ENCODE measurements around the gene WDR13. TPM values are rescaled to one million over a fixed set of nuclear protein-coding genes. Genes with fewer than 3 reads are reported as not detected.

WDR13 gene
- total RNA-seq, 1 donor from 2014 or later = 92.3 TPM

DNA sequence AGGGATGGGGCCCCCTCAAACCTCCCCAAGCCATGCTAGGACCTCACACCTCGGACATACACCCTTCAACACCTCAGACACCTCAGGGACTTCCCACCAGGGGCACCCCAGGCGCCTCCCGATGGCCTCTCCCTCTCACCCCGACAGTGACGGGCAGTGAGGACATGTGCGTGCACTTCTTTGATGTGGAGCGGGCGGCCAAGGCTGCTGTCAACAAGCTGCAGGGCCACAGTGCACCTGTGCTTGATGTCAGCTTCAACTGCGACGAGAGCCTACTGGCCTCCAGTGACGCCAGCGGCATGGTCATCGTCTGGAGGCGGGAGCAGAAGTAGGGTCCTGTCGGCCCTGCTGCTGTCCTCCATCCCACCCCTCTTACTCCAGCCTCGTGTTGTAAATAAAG lies 7.4 kb downstream of the WDR13 start:
- TF ChIP-seq, protein P1, sequence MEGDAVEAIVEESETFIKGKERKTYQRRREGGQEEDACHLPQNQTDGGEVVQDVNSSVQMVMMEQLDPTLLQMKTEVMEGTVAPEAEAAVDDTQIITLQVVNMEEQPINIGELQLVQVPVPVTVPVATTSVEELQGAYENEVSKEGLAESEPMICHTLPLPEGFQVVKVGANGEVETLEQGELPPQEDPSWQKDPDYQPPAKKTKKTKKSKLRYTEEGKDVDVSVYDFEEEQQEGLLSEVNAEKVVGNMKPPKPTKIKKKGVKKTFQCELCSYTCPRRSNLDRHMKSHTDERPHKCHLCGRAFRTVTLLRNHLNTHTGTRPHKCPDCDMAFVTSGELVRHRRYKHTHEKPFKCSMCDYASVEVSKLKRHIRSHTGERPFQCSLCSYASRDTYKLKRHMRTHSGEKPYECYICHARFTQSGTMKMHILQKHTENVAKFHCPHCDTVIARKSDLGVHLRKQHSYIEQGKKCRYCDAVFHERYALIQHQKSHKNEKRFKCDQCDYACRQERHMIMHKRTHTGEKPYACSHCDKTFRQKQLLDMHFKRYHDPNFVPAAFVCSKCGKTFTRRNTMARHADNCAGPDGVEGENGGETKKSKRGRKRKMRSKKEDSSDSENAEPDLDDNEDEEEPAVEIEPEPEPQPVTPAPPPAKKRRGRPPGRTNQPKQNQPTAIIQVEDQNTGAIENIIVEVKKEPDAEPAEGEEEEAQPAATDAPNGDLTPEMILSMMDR (IDR thresholded peaks at IDR 0.05) = no peak
- H3K4me3 Mint-ChIP-seq (ENCODE audit: unreplicated experiment) = no peak overlapping the region
- peaks cover 10% of the 10 kb centered on the region for H3K9me3 Mint-ChIP-seq (ENCODE audit: low read depth)
- H3K36me3 Mint-ChIP-seq (ENCODE audit: low read depth) = peaks cover 5% of the 10 kb centered on the region
- no peaks in the 10 kb centered on the region for H3K27me3 Mint-ChIP-seq (ENCODE audit: low read depth)
- H3K27ac Mint-ChIP-seq (ENCODE audit: unreplicated experiment) = no peak overlapping the region
- H3K4me1 Mint-ChIP-seq (ENCODE audit: low read depth) = no peaks in the 10 kb centered on the region
- DNase-seq (ENCODE audit: low spot score) = no peak

DNA sequence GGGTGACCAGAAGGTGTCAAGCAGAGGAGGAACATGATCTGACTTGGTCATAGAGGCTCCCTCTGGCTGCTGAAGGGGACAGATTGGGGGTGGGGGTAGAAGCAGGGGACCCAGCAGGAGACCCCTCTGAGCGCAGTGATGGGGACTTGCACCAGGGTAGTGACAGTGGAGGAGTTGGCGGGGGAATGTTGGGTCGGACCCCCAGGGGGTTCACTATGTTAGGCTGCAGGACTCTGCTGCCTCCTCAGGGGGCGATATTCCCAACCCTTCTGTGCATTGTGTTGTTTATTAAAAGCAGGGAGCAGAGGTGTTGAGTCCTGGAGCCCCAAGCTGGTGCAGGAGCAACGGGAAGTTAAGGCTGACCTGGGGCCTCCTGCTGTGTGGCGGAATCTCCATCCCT lies 8.8 kb downstream of the WDR13 start:
- no peak overlapping the region for H3K4me3 Mint-ChIP-seq (ENCODE audit: unreplicated experiment)
- TF ChIP-seq, protein P1 (IDR thresholded peaks at IDR 0.05) = peak; percentile 38
- no peak for DNase-seq (ENCODE audit: low spot score)
- no peak overlapping the region for H3K27ac Mint-ChIP-seq (ENCODE audit: unreplicated experiment)
- peaks cover 5% of the 10 kb centered on the region for H3K36me3 Mint-ChIP-seq (ENCODE audit: low read depth)
- H3K4me1 Mint-ChIP-seq (ENCODE audit: low read depth) = no peaks in the 10 kb centered on the region
- peaks cover 10% of the 10 kb centered on the region for H3K9me3 Mint-ChIP-seq (ENCODE audit: low read depth)
- no peaks in the 10 kb centered on the region for H3K27me3 Mint-ChIP-seq (ENCODE audit: low read depth)

DNA sequence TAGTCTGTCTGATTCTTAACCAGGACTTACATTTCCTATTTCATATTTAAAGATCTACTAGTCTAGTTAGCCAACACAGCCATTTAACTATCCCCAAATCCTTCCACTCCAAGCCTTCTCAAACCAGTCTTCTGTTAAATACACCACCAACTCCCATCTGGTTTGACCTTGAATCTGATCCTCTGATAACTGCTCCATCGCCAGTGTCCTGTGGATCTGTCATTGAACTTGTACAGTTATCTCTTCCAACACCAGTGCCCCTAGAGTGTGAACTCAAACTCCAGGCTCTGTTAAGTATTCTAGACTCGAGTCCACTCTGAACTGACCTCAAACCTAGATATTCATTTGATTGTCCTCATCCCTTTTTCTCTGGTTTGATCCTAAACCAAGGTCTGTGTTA lies 14.4 kb downstream of the WDR13 start:
- no peaks in the 10 kb centered on the region for H3K27me3 Mint-ChIP-seq (ENCODE audit: low read depth)
- peaks cover 4% of the 10 kb centered on the region for H3K4me1 Mint-ChIP-seq (ENCODE audit: low read depth)
- DNase-seq (ENCODE audit: low spot score) = no peak
- H3K36me3 Mint-ChIP-seq (ENCODE audit: low read depth) = no peaks in the 10 kb centered on the region
- TF ChIP-seq, protein P1 (IDR thresholded peaks at IDR 0.05) = no peak
- no peak overlapping the region for H3K27ac Mint-ChIP-seq (ENCODE audit: unreplicated experiment)
- H3K4me3 Mint-ChIP-seq (ENCODE audit: unreplicated experiment) = no peak overlapping the region
- H3K9me3 Mint-ChIP-seq (ENCODE audit: low read depth) = peaks cover 7% of the 10 kb centered on the region

DNA sequence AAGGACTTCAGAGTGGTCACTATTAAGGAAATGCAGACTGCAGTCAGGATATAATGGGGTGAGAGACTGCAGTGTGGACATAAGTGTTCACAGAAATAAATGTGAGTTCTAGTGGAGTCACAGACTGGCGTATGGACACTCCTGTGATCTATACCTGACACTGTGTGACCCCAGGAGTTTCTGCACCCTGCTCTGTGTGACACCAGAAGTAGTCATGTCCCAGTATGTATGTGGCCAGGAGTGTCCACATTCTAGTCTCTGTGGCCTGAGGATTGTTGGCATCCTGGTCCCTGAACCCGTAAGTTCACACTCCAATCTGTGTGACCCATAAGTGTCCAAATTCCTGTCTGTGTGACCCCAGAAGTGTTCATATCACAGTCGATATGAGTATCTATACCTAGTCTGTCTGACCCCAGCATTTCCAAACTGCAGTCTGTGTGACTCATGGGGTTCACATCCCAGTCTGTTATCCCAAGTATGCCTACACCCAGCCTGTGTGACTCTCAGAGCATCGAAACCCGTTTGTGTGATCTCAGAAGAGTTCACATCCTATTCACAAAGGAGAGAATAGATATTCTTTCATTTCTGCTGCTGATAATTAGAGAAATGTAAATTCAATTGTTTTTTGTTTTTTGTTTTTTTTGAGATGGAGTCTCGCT lies 16.3 kb downstream of the WDR13 start:
- Mint-ChIP-seq H3K36me3 (ENCODE audit: low read depth) (no peaks in the 10 kb centered on the region), H3K27ac (ENCODE audit: unreplicated experiment) (no peak overlapping the region), H3K4me3 (ENCODE audit: unreplicated experiment) (no peak overlapping the region), H3K4me1 (ENCODE audit: low read depth) (peaks cover 13% of the 10 kb centered on the region), H3K27me3 (ENCODE audit: low read depth) (no peaks in the 10 kb centered on the region), H3K9me3 (ENCODE audit: low read depth) (peaks cover 2% of the 10 kb centered on the region)
- no peak for DNase-seq (ENCODE audit: low spot score)
- TF ChIP-seq, protein P1 (IDR thresholded peaks at IDR 0.05) = no peak

DNA sequence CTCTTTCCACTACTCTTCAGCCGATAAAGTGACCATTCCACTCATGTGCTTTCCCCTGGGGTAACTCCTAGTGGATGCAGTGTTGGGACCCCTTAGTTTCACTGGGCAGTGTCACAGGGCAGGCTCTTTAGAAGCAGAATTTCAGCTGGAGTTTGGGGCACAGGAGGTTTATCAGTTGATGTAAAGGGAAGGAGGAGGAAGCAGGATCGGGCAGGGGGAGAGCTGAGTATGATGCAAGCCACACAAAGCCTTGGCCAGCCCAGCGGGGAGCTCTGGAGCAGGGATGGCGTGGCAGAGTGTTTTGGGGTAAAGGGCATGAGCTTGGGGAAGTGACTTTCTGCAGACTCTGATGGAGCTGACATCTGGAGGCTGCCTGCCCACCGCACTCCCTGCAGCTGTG lies 19.3 kb downstream of the WDR13 start:
- peaks cover 13% of the 10 kb centered on the region for H3K4me1 Mint-ChIP-seq (ENCODE audit: low read depth)
- H3K36me3 Mint-ChIP-seq (ENCODE audit: low read depth) = no peaks in the 10 kb centered on the region
- no peak overlapping the region for H3K4me3 Mint-ChIP-seq (ENCODE audit: unreplicated experiment)
- no peak for DNase-seq (ENCODE audit: low spot score)
- no peaks in the 10 kb centered on the region for H3K9me3 Mint-ChIP-seq (ENCODE audit: low read depth)
- H3K27ac Mint-ChIP-seq (ENCODE audit: unreplicated experiment) = no peak overlapping the region
- H3K27me3 Mint-ChIP-seq (ENCODE audit: low read depth) = no peaks in the 10 kb centered on the region
- TF ChIP-seq, protein P1 (IDR thresholded peaks at IDR 0.05) = no peak

Measured in chondrocyte (in vitro differentiated cells).